HepG2 (cell line): Measurements from ENCODE around the gene SYNGAP1. TPM values are rescaled to one million over a fixed set of nuclear protein-coding genes. Genes with fewer than 3 reads are reported as not detected.

Experiments
- ATAC-seq: fragments of 200-7000 bp; cut with Tn5 transposase; 3 replicates; pipeline ENCODE4 v1.9.1; 2020; ENCODE audit warnings: mild to moderate bottlenecking, moderate library complexity
- BruUV-seq: library from RNA; stranded (reverse); fragments of 400-500 nt; replicated peaks from 2 replicates; lab custom pipeline; 2021; lab: Mats Ljungman, UMichigan
- CTCF ChIA-PET: fragments of 300-600 bp; formaldehyde crosslinking; extraction: SDS; loops from one replicate; lab custom pipeline; 2021; ENCODE audit warnings: low total read pairs, inconsistent platforms, low intra/inter-chr PET ratio; lab: Yijun Ruan, JAX
- POLR2A ChIA-PET: fragments of 350-600 bp; sonication (Branson Sonifier 250); formaldehyde crosslinking; loops from one replicate; lab custom pipeline; 2020; ENCODE audit warnings: antibody characterized with exemption, inconsistent platforms; lab: Yijun Ruan, JAX
- DNase-seq: peaks from one replicate; pipeline ENCODE4 v3.0.0-alpha.2; 2015; ENCODE audit warnings: low spot score
- FAIRE-seq: peaks from 3 replicates; lab custom pipeline; 2011; peaks lifted over from hg19 to GRCh38; lab: Jason Lieb, UNC
- H2AFZ ChIP-seq: one replicate; pipeline ENCODE4 v1.6.1; 2011; ENCODE audit warnings: low read length, inconsistent platforms
- H3K27ac ChIP-seq: fragments of 300-600 bp; 3 replicates; pipeline ENCODE4 v1.8.0; 2011; ENCODE audit warnings: mixed run types, mild to moderate bottlenecking, mixed read lengths, low read length, inconsistent platforms; ENCODE audit not compliant: insufficient read depth; ENCODE audit errors: extremely low read length
- H3K27me3 ChIP-seq, 2 experiments: fragments of 200-600 bp in 1 of 2; 2 replicates in 1 of 2; 3 replicates in 1 of 2; pipeline versions ENCODE4 v1.6.0 to v1.8.0; 2011; ENCODE audit warnings: low read length in 2 of 2, mild to moderate bottlenecking in 2 of 2, moderate library complexity in 2 of 2, inconsistent platforms in 1 of 2; ENCODE audit not compliant: insufficient read depth in 2 of 2, control insufficient read depth in 1 of 2
- H3K36me3 ChIP-seq, 2 experiments: fragments of 200-600 bp in 1 of 2; replicated peaks in 1 of 2; 2 replicates in 1 of 2; 3 replicates in 1 of 2; pipeline versions ENCODE4 v1.5.1 to v1.8.0; 2011; ENCODE audit warnings: low read length in 2 of 2, inconsistent platforms in 1 of 2; ENCODE audit not compliant: insufficient read depth in 2 of 2, control insufficient read depth in 1 of 2
- H3K4me1 ChIP-seq: 2 replicates; pipeline ENCODE4 v1.5.1; 2012; ENCODE audit warnings: low read length, inconsistent platforms; ENCODE audit not compliant: insufficient read depth
- H3K4me2 ChIP-seq: 2 replicates; pipeline ENCODE4 v1.6.0; 2011; ENCODE audit warnings: low read depth, low read length, inconsistent platforms
- H3K4me3 ChIP-seq, 3 experiments: fragments of 200-600 bp in 1 of 3; sonication (generic), shearing (Covaris generic) in 1 of 3; replicated peaks in 1 of 3; 2 replicates each; pipeline ENCODE4 v1.5.1; 2011 to 2016; ENCODE audit warnings: low read length in 3 of 3, inconsistent platforms in 2 of 3, low read depth in 2 of 3, mild to moderate bottlenecking in 2 of 3, control low read depth in 1 of 3, mixed read lengths in 1 of 3; ENCODE audit not compliant: insufficient read depth in 1 of 3
- H3K79me2 ChIP-seq: one replicate; pipeline ENCODE4 v1.6.1; 2011; ENCODE audit warnings: low read length, inconsistent platforms; ENCODE audit not compliant: insufficient read depth
- H3K9ac ChIP-seq: 2 replicates; pipeline ENCODE4 v1.6.0; 2011; ENCODE audit warnings: mild to moderate bottlenecking, low read depth, low read length, inconsistent platforms; ENCODE audit not compliant: insufficient read depth
- H3K9me3 ChIP-seq: 2 replicates; pipeline ENCODE4 v1.5.1; 2012; ENCODE audit warnings: mild to moderate bottlenecking, low read length
- H4K20me1 ChIP-seq: 2 replicates; pipeline ENCODE4 v1.6.0; 2011; ENCODE audit warnings: inconsistent platforms, mild to moderate bottlenecking, low read length, moderate library complexity; ENCODE audit not compliant: insufficient read depth
- DDIT3 ChIP-seq: sonication (generic); formaldehyde crosslinking; IDR thresholded peaks from 2 replicates; pipeline ENCODE4 v1.4.0; 2020; ENCODE audit warnings: mild to moderate bottlenecking, missing genetic modification reagents
- ERF ChIP-seq: IDR thresholded peaks from 2 replicates; pipeline ENCODE4 v1.6.1; 2018; ENCODE audit warnings: missing biosample characterization, missing genetic modification reagents
- HMG20B ChIP-seq: conservative IDR thresholded peaks from 2 replicates; pipeline ENCODE4 v1.6.1; 2016; ENCODE audit warnings: missing genetic modification reagents, missing compliant biosample characterization
- KAT7 ChIP-seq: IDR thresholded peaks from 2 replicates; pipeline ENCODE4 v1.6.1; 2018; ENCODE audit warnings: borderline replicate concordance, missing compliant biosample characterization
- KDM5A ChIP-seq: fragments of 200-600 bp; sonication (generic); IDR thresholded peaks from 2 replicates; pipeline ENCODE4 v1.7.0; 2018; ENCODE audit warnings: antibody characterized with exemption, mild to moderate bottlenecking, low read length, borderline replicate concordance
- NFE2 ChIP-seq: sonication (generic); formaldehyde crosslinking; IDR thresholded peaks from 2 replicates; pipeline ENCODE4 v1.4.0; 2020; ENCODE audit warnings: missing genetic modification reagents
- NRL ChIP-seq: sonication (generic); formaldehyde crosslinking; IDR thresholded peaks from 2 replicates; pipeline ENCODE4 v1.5.0; 2020; ENCODE audit warnings: missing genetic modification reagents, mild to moderate bottlenecking, moderate library complexity, borderline replicate concordance
- PRDM4 ChIP-seq: sonication (generic); formaldehyde crosslinking; IDR thresholded peaks from 2 replicates; pipeline ENCODE4 v1.9.0; 2021; ENCODE audit warnings: missing genetic modification reagents, borderline replicate concordance
- RBM39 ChIP-seq: fragments of 200-400 bp; formaldehyde crosslinking; IDR thresholded peaks from one replicate; pipeline ENCODE4 v1.6.1; 2018; ENCODE audit warnings: antibody characterized with exemption, mild to moderate bottlenecking, low read depth, low read length; ENCODE audit not compliant: poor library complexity, severe bottlenecking
- RXRA ChIP-seq: sonication (generic); formaldehyde crosslinking; IDR thresholded peaks from 2 replicates; pipeline ENCODE4 v1.5.1; 2020; ENCODE audit warnings: missing genetic modification reagents
- SNAI1 ChIP-seq: sonication (generic); formaldehyde crosslinking; IDR thresholded peaks from 2 replicates; pipeline ENCODE4 v1.5.0; 2020; ENCODE audit warnings: mild to moderate bottlenecking, missing genetic modification reagents, borderline replicate concordance
- ZBTB4 ChIP-seq: sonication (generic); formaldehyde crosslinking; IDR thresholded peaks from 2 replicates; pipeline ENCODE4 v1.4.0; 2020; ENCODE audit warnings: missing genetic modification reagents, mild to moderate bottlenecking, borderline replicate concordance
- ZHX1 ChIP-seq: sonication (generic); formaldehyde crosslinking; IDR thresholded peaks from 2 replicates; pipeline ENCODE4 v1.8.1; 2022; ENCODE audit warnings: low read depth, mild to moderate bottlenecking, missing genetic modification reagents
- ZNF143 ChIP-seq: sonication (generic); formaldehyde crosslinking; IDR thresholded peaks from 2 replicates; pipeline ENCODE4 v1.4.0; 2020; ENCODE audit warnings: missing genetic modification reagents
- ZNF274 ChIP-seq: sonication (generic); formaldehyde crosslinking; IDR thresholded peaks from 2 replicates; pipeline ENCODE4 v1.5.1; 2020; ENCODE audit warnings: mild to moderate bottlenecking, missing genetic modification reagents
- ZNF550 ChIP-seq: sonication (generic); formaldehyde crosslinking; IDR thresholded peaks from 2 replicates; pipeline ENCODE4 v1.4.0; 2020; ENCODE audit warnings: mild to moderate bottlenecking, missing genetic modification reagents, borderline replicate concordance
- ZNF629 ChIP-seq: sonication (generic); formaldehyde crosslinking; conservative IDR thresholded peaks from 2 replicates; pipeline ENCODE4 v1.5.0; 2020; ENCODE audit warnings: missing genetic modification reagents
- WGBS: methylation state at CpG from one replicate; pipeline ENCODE4 v1.1.6; 2017; ENCODE audit warnings: low lambda C conversion rate; 5-methylcytosine and 5-hydroxymethylcytosine counted together
- in situ Hi-C: cut with HindIII; loops from 2 replicates; pipeline ENCODE4 v1.10.0; 2017; ENCODE audit warnings: low pct_unique_long_range_greater_than_20kb; ENCODE audit not compliant: extremely low pct_ligation_motif_present
- intact Hi-C: fragments of 100-400 bp; cut with micrococcal nuclease; formaldehyde crosslinking; loops from one replicate; pipeline ENCODE4 v1.10.0; 2022; ENCODE audit not compliant: unreplicated experiment
- polyA plus RNA-seq, 8 experiments: library from polyadenylated mRNA; depleted of rRNA in 3 of 8; stranded (reverse) in 7 of 8; unstranded in 1 of 8; fragments of >200 nt; fragmentation: Illumina TruSeq in 4 of 8; extraction: Trizol in 4 of 8; gene quantifications; 2 replicates each; pipeline versions ENCODE4 v1.2.1 to v1.2.3, GENCODE V29; 2011 to 2016; ENCODE audit warnings: low read depth in 4 of 8, missing spikeins in 1 of 8, mixed read lengths in 1 of 8; ENCODE audit not compliant: insufficient read depth in 1 of 8
- total RNA-seq, 5 experiments: library from RNA; depleted of rRNA; stranded (reverse); fragments of >200 nt; fragmentation: Illumina TruSeq; extraction: Trizol; gene quantifications; 2 replicates each; pipeline ENCODE4 v1.2.3, GENCODE V29; 2016; ENCODE audit warnings: low read depth in 1 of 5

The SYNGAP1 gene
- total and polyA plus RNA-seq, 2 of the 13 experiments (the other 11 are each of a cell fraction or from before 2014, with no cell fraction given), result 0.75 to 1.1 TPM

GRCh38 chr6:33442283-33442682, 22.4 kb downstream of the SYNGAP1 start:
- WGBS, result 65% methylated on average over 8 of the region's 8 CpGs
- BruUV-seq, result no TSS peak
- Histone ChIP-seq H4K20me1 (no peaks in the 10 kb centered on the region), H3K4me3 (no peak overlapping the region), H3K9ac (no peak overlapping the region), H2AFZ (no peak overlapping the region), H3K79me2 (no peaks in the 10 kb centered on the region), H3K4me1 (no peaks in the 10 kb centered on the region), H3K27me3 (no peaks in the 10 kb centered on the region; a peak in 1 of 5 replicates), H3K36me3 (peaks cover 0 to 2% of the 10 kb centered on the region in 2 experiments; a peak in 1 of 5 replicates), H3K27ac (no peak overlapping the region), H3K4me2 (no peak overlapping the region), H3K9me3 (no peaks in the 10 kb centered on the region)
- intact Hi-C loops (no loop called here), in situ Hi-C loops (no loop called here)
- ChIA-PET CTCF (no interaction called here), POLR2A (no interaction called here)
- no peak for DNase-seq
- FAIRE-seq, result no peak
- ATAC-seq, result no peak
- TF ChIP-seq HMG20B (CRISPR knock-in tag) (no peak), NFE2 (no peak), ZNF629 (no peak), ZNF550 (CRISPR knock-in tag) (no peak), ZNF274 (CRISPR knock-in tag) (no peak), RBM39 (no peak), SNAI1 (CRISPR knock-in tag) (no peak), KDM5A (no peak), ZHX1 (CRISPR knock-in tag) (no peak), NRL (CRISPR knock-in tag) (no peak), RXRA (no peak), ERF (CRISPR knock-in tag) (no peak), ZNF143 (CRISPR knock-in tag) (no peak), PRDM4 (CRISPR knock-in tag) (no peak), ZBTB4 (CRISPR knock-in tag) (no peak), DDIT3 (no peak), KAT7 (CRISPR knock-in tag) (no peak)
